OCI-LY7 (cell line): ENCODE data around the gene HSPA12A.

ENCODE experiments used
- EZH2phosphoT487 ChIP-seq: fragments of 200-600 bp; sonication (generic); IDR thresholded peaks from 2 replicates; pipeline ENCODE4 v1.6.1; 2018; ENCODE audit warnings: low read depth, borderline replicate concordance, mild to moderate bottlenecking, mixed run types, antibody characterized with exemption, low read length, moderate library complexity, mixed read lengths
- TF ChIP-seq, protein P1 (sequence below): fragments of 200-600 bp; sonication (generic); conservative IDR thresholded peaks from 2 replicates; pipeline ENCODE4 v1.5.1; 2014; ENCODE audit warnings: mild to moderate bottlenecking, antibody characterized with exemption, low read length, moderate library complexity, mixed read lengths

DNA sequence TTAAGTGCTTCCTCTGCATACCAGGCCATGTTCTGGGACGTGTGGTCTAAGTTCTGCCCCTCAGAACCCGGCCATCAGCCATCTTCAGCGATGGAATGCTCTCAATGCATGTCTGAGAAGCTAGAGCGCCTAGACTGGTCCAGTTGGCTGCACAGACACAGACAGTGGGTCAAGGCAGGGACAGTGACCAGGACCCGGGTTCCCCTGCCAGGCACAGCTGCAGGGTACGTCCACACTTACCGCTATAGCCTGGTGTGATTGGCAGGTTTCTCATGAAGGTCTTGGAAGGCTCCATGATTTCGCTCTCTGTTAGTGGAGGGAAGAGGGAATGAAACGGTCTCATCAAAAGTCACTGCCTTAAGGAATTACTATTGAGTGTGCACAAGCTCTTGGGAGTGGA, 74.3 kb downstream of the HSPA12A start:
- TF ChIP-seq, protein P1, sequence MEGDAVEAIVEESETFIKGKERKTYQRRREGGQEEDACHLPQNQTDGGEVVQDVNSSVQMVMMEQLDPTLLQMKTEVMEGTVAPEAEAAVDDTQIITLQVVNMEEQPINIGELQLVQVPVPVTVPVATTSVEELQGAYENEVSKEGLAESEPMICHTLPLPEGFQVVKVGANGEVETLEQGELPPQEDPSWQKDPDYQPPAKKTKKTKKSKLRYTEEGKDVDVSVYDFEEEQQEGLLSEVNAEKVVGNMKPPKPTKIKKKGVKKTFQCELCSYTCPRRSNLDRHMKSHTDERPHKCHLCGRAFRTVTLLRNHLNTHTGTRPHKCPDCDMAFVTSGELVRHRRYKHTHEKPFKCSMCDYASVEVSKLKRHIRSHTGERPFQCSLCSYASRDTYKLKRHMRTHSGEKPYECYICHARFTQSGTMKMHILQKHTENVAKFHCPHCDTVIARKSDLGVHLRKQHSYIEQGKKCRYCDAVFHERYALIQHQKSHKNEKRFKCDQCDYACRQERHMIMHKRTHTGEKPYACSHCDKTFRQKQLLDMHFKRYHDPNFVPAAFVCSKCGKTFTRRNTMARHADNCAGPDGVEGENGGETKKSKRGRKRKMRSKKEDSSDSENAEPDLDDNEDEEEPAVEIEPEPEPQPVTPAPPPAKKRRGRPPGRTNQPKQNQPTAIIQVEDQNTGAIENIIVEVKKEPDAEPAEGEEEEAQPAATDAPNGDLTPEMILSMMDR, result no peak
- no peak for TF ChIP-seq EZH2phosphoT487
